HEK293 (cell line): ENCODE results near the gene RPS18.

Experiments used
- ELK4 ChIP-seq: IDR thresholded peaks from 2 replicates; pipeline ENCODE4 v1.6.1; 2011; ENCODE audit warnings: mild to moderate bottlenecking, low read depth, low read length, borderline replicate concordance
- ZNF155 ChIP-seq: fragments of 450-650 bp; formaldehyde crosslinking; IDR thresholded peaks from 2 replicates; pipeline ENCODE4 v1.5.1; 2016; ENCODE audit warnings: missing biosample characterization, missing genetic modification characterization
- ZNF791 ChIP-seq: fragments of 450-650 bp; formaldehyde crosslinking; IDR thresholded peaks from 2 replicates; pipeline ENCODE4 v1.5.1; 2016; ENCODE audit warnings: missing biosample characterization, missing genetic modification characterization

GRCh38 chr6:33259032-33259431 is 12.8 kb upstream of the RPS18 start:
- TF ChIP-seq ELK4: no peak
- no peak for TF ChIP-seq ZNF155
- TF ChIP-seq ZNF791 (tag by site-specific recombination): no peak
